Karpas-422 (cell line): Measurements from ENCODE around the gene FUT9. TPM values are rescaled to one million over a fixed set of nuclear protein-coding genes. Genes with fewer than 3 reads are reported as not detected.

ENCODE experiments used
- DNase-seq: peaks from one replicate; pipeline ENCODE4 v3.0.0-alpha.2; 2015
- H2AFZ ChIP-seq: fragments of 200-600 bp; sonication (generic); 2 replicates; pipeline ENCODE4 v1.6.1; 2014; ENCODE audit warnings: antibody characterized with exemption, low read length, mixed read lengths
- H3K27ac ChIP-seq: fragments of 200-600 bp; sonication (generic); 2 replicates; pipeline ENCODE4 v1.5.1; 2014; ENCODE audit warnings: mild to moderate bottlenecking, low read length, moderate library complexity
- H3K27me3 ChIP-seq: fragments of 200-600 bp; sonication (generic); 2 replicates; pipeline ENCODE4 v1.6.1; 2014; ENCODE audit warnings: low read length, mixed read lengths
- H3K36me3 ChIP-seq: fragments of 200-600 bp; sonication (generic); 2 replicates; pipeline ENCODE4 v1.6.1; 2014; ENCODE audit warnings: low read length, mixed read lengths; ENCODE audit not compliant: insufficient read depth
- H3K4me1 ChIP-seq: fragments of 200-600 bp; sonication (generic); 2 replicates; pipeline ENCODE4 v1.6.1; 2014; ENCODE audit warnings: mild to moderate bottlenecking, low read length, mixed read lengths
- H3K4me2 ChIP-seq: fragments of 200-600 bp; sonication (generic); 2 replicates; pipeline ENCODE4 v1.6.1; 2014; ENCODE audit warnings: low read length, low read depth, mild to moderate bottlenecking; ENCODE audit not compliant: poor library complexity, severe bottlenecking
- H3K4me3 ChIP-seq: fragments of 200-600 bp; sonication (generic); 2 replicates; pipeline ENCODE4 v1.5.1; 2014; ENCODE audit warnings: mild to moderate bottlenecking, antibody characterized with exemption, low read length, mixed read lengths
- H3K79me2 ChIP-seq: fragments of 200-600 bp; sonication (generic); 2 replicates; pipeline ENCODE4 v1.6.1; 2014; ENCODE audit warnings: mild to moderate bottlenecking, low read length, mixed read lengths
- H3K9ac ChIP-seq: fragments of 200-600 bp; sonication (generic); 2 replicates; pipeline ENCODE4 v1.6.0; 2014; ENCODE audit warnings: low read length
- H3K9me2 ChIP-seq: fragments of 200-600 bp; sonication (generic), shearing (Covaris generic); replicated peaks from 2 replicates; pipeline ENCODE4 v1.6.0; 2014; ENCODE audit warnings: mild to moderate bottlenecking, low read length, moderate library complexity; ENCODE audit not compliant: insufficient read depth
- H3K9me3 ChIP-seq: fragments of 300-700, 200-600 bp; sonication (generic); 2 replicates; pipeline ENCODE4 v1.6.1; 2014; ENCODE audit warnings: low read length, mixed read lengths
- H4K20me1 ChIP-seq: fragments of 200-600 bp; sonication (generic); 2 replicates; pipeline ENCODE4 v1.6.1; 2014; ENCODE audit warnings: mild to moderate bottlenecking, antibody characterized with exemption, low read length, low read depth; ENCODE audit not compliant: insufficient read depth
- total RNA-seq: library from RNA; depleted of rRNA; stranded (reverse); fragments of >200 nt; shearing (Covaris generic); gene quantifications from 2 replicates; pipeline ENCODE4 v1.2.3, GENCODE V29; 2014; ENCODE audit warnings: low replicate concordance

The FUT9 gene
- total RNA-seq, 1 experiment from 2014 or later: not detected

DNA sequence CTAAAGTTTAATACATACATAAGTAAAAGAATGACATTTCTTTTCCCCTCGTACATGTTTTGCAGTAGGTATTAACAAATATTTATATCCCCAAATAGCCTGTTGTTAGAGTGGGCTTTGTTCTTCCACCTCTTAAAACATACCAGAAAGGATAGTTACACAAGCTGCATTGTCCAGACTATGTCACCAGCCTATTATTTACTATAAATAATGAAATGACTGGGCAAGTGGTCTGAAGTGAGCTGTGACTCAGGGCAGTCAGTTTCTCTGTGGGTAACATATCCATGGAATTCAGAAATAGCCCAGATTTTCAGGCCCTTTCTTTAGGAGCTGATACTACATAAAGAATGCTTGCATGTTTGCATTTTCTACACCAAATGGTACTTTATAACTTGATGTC, 60.1 kb downstream of the FUT9 start:
- H3K4me1 ChIP-seq: no peaks in the 10 kb centered on the region
- no peaks in the 10 kb centered on the region for H3K9me3 ChIP-seq
- H2AFZ ChIP-seq: no peak overlapping the region
- H3K36me3 ChIP-seq: no peaks in the 10 kb centered on the region
- no peak for DNase-seq
- H3K4me3 ChIP-seq: no peak overlapping the region
- no peaks in the 10 kb centered on the region for H3K9me2 ChIP-seq
- no peak overlapping the region for H3K4me2 ChIP-seq
- H4K20me1 ChIP-seq: no peaks in the 10 kb centered on the region
- H3K27me3 ChIP-seq: no peaks in the 10 kb centered on the region
- H3K9ac ChIP-seq: no peak overlapping the region
- no peak overlapping the region for H3K27ac ChIP-seq
- no peaks in the 10 kb centered on the region for H3K79me2 ChIP-seq

DNA sequence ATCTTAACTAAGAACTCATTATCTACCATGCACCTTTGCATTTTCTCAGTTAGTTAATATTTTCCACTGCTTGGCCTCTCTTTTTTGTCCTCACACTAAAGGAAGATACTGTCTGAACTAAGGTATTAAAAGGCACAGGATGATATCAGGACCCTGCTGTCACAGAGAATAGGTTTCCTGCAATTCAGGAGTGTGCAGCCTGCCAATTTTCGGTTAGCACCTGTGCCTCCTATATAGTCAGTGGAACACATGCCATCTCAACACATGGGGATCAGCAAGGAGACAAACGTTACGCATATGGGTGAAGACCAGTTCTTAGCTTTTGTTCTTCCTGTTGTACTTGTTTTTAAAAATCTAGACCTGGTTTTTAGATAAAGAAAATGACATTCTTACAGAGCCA, 71.0 kb downstream of the FUT9 start:
- no peaks in the 10 kb centered on the region for H3K4me1 ChIP-seq
- H3K36me3 ChIP-seq: no peaks in the 10 kb centered on the region
- no peaks in the 10 kb centered on the region for H3K79me2 ChIP-seq
- no peak overlapping the region for H2AFZ ChIP-seq
- no peak overlapping the region for H3K4me3 ChIP-seq
- H3K9me3 ChIP-seq: no peaks in the 10 kb centered on the region
- H3K27ac ChIP-seq: no peak overlapping the region
- H3K27me3 ChIP-seq: no peaks in the 10 kb centered on the region
- no peak overlapping the region for H3K9ac ChIP-seq
- H3K9me2 ChIP-seq: no peaks in the 10 kb centered on the region
- H3K4me2 ChIP-seq: no peak overlapping the region
- H4K20me1 ChIP-seq: no peaks in the 10 kb centered on the region
- DNase-seq: no peak

DNA sequence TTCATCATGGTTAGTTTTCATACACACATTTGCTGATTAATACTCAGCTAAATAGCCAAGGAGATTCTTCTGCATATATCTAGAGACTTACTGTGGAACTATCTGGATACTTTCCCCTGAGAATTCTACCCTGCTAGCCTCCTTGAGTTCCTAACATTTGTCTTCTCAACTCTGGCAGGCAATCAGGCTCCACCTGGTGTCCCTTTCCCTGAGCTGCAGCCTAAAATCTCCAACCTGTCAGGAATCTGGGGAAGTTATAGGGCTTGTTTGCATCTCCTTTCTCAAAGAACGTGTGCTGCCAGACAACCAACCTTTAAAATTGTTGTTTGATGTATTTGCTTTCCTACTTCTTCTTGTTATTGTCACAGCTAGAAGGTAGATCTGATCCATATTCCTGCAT, 73.4 kb downstream of the FUT9 start:
- Histone ChIP-seq H3K79me2 (no peaks in the 10 kb centered on the region), H3K4me1 (peaks cover 4% of the 10 kb centered on the region), H3K27me3 (no peaks in the 10 kb centered on the region), H3K9ac (no peak overlapping the region), H4K20me1 (no peaks in the 10 kb centered on the region), H3K36me3 (no peaks in the 10 kb centered on the region), H3K4me3 (no peak overlapping the region), H3K9me2 (no peaks in the 10 kb centered on the region), H2AFZ (no peak overlapping the region), H3K9me3 (no peaks in the 10 kb centered on the region), H3K4me2 (no peak overlapping the region), H3K27ac (no peak overlapping the region)
- peak; percentile 42 for DNase-seq

DNA sequence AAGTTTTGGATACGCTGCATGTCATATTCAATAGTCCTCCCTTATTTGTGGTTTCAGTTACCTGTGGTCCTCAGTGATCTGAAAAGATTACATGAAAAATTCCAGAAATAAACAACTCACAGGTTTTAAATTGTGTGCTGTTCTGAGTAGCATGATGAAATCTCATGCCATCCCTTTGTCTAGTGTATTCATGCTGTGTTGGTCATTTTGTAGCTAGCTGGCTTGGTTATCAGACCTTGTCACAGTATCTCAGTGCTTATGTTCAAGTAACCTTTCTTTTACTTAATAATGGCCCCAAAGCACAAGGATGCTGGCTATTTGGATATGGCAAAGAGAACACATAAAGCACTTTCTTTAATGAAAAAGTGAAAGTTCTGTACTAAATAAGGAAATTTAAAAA, 78.3 kb downstream of the FUT9 start:
- no peaks in the 10 kb centered on the region for H4K20me1 ChIP-seq
- DNase-seq: no peak
- H3K4me2 ChIP-seq: no peak overlapping the region
- no peak overlapping the region for H3K4me3 ChIP-seq
- no peak overlapping the region for H3K9ac ChIP-seq
- no peaks in the 10 kb centered on the region for H3K79me2 ChIP-seq
- H2AFZ ChIP-seq: no peak overlapping the region
- H3K4me1 ChIP-seq: peaks cover 4% of the 10 kb centered on the region
- no peaks in the 10 kb centered on the region for H3K9me3 ChIP-seq
- H3K9me2 ChIP-seq: no peaks in the 10 kb centered on the region
- no peak overlapping the region for H3K27ac ChIP-seq
- H3K27me3 ChIP-seq: no peaks in the 10 kb centered on the region
- no peaks in the 10 kb centered on the region for H3K36me3 ChIP-seq

- H3K9ac ChIP-seq: no peak overlapping the region
- no peak overlapping the region for H3K27ac ChIP-seq
- no peaks in the 10 kb centered on the region for H4K20me1 ChIP-seq
- H3K36me3 ChIP-seq: no peaks in the 10 kb centered on the region
- H3K9me2 ChIP-seq: no peaks in the 10 kb centered on the region
- no peak overlapping the region for H2AFZ ChIP-seq
- DNase-seq: no peak
- H3K4me3 ChIP-seq: no peak overlapping the region
- no peaks in the 10 kb centered on the region for H3K79me2 ChIP-seq
- no peaks in the 10 kb centered on the region for H3K9me3 ChIP-seq
- no peak overlapping the region for H3K4me2 ChIP-seq
- no peaks in the 10 kb centered on the region for H3K27me3 ChIP-seq
- no peaks in the 10 kb centered on the region for H3K4me1 ChIP-seq
Measured at GRCh38 chr6:96099069-96099468, 83.3 kb downstream of the FUT9 start.

DNA sequence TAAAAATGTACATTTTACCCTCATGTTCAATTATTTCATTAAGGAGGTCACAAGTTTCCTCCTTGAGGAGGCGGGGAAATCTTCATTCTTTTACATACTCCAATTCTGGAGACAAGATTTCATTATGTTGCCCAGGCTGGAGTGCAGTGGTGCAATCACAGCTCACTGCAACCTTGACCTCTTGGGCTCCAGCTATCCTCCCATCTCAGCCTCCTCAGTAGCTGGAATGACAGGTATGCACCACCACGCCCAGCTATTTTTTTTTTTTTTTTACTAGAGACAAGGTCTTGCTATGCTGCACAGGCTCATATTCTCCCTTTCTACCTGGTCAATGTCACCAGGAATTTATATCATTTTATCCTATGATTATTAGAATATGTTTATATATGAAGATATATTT, 85.8 kb downstream of the FUT9 start:
- Histone ChIP-seq H3K36me3 (no peaks in the 10 kb centered on the region), H2AFZ (no peak overlapping the region)
- no peak for DNase-seq

DNA sequence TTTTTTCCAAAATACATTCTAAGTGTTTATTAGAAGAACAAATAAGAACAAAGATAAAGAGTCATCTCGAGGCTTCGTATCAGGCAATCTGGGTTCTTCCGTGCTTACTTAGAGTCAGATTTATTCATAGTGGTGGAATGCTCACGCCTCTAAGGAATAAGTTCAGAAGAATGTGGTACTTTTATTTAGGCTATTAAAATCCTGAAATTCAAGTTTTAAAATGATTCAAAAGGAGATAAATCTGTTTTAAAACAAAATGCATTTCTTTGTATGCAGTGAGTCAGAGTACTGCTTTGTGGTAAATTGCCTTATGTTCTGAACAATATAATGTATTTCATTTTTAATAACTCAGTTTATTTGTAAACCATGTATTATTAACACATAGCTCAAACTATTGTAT, 89.1 kb downstream of the FUT9 start:
- Histone ChIP-seq H3K4me1 (no peaks in the 10 kb centered on the region), H3K27me3 (no peaks in the 10 kb centered on the region), H3K79me2 (no peaks in the 10 kb centered on the region), H3K4me3 (no peak overlapping the region), H3K9ac (no peak overlapping the region), H3K9me2 (no peaks in the 10 kb centered on the region), H3K36me3 (no peaks in the 10 kb centered on the region), H3K4me2 (no peak overlapping the region), H2AFZ (no peak overlapping the region), H3K27ac (no peak overlapping the region), H4K20me1 (no peaks in the 10 kb centered on the region), H3K9me3 (no peaks in the 10 kb centered on the region)
- DNase-seq: no peak

More for the DNA sequence above, 85.8 kb downstream of the FUT9 start:
- H4K20me1 ChIP-seq: no peaks in the 10 kb centered on the region
- no peaks in the 10 kb centered on the region for H3K4me1 ChIP-seq
- no peaks in the 10 kb centered on the region for H3K9me2 ChIP-seq
- no peak overlapping the region for H3K27ac ChIP-seq
- no peak overlapping the region for H3K4me3 ChIP-seq
- no peak overlapping the region for H3K4me2 ChIP-seq
- H3K79me2 ChIP-seq: no peaks in the 10 kb centered on the region
- no peak overlapping the region for H3K9ac ChIP-seq
- H3K9me3 ChIP-seq: no peaks in the 10 kb centered on the region
- no peaks in the 10 kb centered on the region for H3K27me3 ChIP-seq

DNA sequence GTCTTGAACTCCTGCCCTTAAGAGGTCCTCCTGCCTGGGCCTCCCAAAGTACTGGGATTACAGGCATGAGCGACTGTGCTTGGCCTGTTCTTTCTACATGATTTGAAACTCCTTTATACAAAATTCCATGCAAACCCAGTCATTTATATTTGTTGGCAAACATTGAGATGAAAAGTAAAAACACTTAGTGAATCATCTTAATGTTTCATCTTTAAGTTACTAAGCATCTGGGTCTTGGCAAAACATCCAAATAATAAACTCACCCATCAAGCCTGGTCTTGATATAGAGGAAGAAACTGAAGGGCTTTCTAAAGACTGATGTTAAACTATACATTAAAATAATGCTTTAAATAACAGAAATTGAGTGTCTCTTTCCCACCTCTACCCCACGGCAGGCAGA, 95.1 kb downstream of the FUT9 start:
- no peaks in the 10 kb centered on the region for H3K9me2 ChIP-seq
- H3K9me3 ChIP-seq: no peaks in the 10 kb centered on the region
- no peak overlapping the region for H3K9ac ChIP-seq
- DNase-seq: no peak
- no peak overlapping the region for H3K4me2 ChIP-seq
- H3K4me1 ChIP-seq: no peaks in the 10 kb centered on the region
- H3K27ac ChIP-seq: no peak overlapping the region
- H3K4me3 ChIP-seq: no peak overlapping the region
- no peaks in the 10 kb centered on the region for H3K79me2 ChIP-seq
- no peaks in the 10 kb centered on the region for H4K20me1 ChIP-seq
- H3K36me3 ChIP-seq: no peaks in the 10 kb centered on the region
- no peaks in the 10 kb centered on the region for H3K27me3 ChIP-seq
- no peak overlapping the region for H2AFZ ChIP-seq

DNA sequence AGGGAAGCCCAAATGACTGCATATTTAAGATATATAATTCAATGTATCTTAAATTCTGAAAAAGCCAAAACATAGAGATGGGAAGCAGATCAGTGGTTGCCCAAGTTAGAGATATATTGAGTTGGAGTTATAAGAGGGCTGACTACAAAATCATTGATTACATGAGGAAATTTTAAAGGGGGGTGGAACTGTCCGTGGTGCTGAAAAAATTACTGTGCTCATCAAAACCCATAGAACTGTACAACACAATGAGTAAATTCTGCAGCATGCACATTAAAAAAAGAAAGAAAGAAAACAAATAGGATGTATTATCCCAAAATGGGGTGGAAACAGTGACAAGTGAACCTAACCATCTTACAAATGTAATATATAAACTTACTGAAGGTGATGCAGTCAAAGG, 100.9 kb downstream of the FUT9 start:
- Histone ChIP-seq H3K4me3 (no peak overlapping the region), H3K27me3 (no peaks in the 10 kb centered on the region), H3K9ac (no peak overlapping the region), H4K20me1 (no peaks in the 10 kb centered on the region), H3K36me3 (no peaks in the 10 kb centered on the region), H3K27ac (no peak overlapping the region), H2AFZ (no peak overlapping the region), H3K9me3 (no peaks in the 10 kb centered on the region), H3K79me2 (no peaks in the 10 kb centered on the region), H3K4me2 (no peak overlapping the region), H3K9me2 (0 out of 2 replicates have a peak, but pooled peaks cover 4% of the 10 kb centered on the region), H3K4me1 (no peaks in the 10 kb centered on the region)
- DNase-seq: peak; percentile 55
